ENCODE data around the gene NDUFS4.
"Not testable (repeated sequence)": the region's sequence is repeated elsewhere in the genome, so short reads cannot be mapped to it uniquely, and the experiment has no call there.

NDUFS4 gene

GRCh38 chr5:53560506-53561191 lies at the start of gene NDUFS4:
Gene NDUFS4, plus strand, starts transcription at chr5:53560639. Its CDS starts 24 bp downstream, at chr5:53560663.
- DNase-seq (ENCODE audit: low read depth in 2 of 2, low spot score in 1 of 2): peak; percentile 46 to 58

GRCh38 chr5:53512539-53512938 lies 47.9 kb upstream of the NDUFS4 start:
- DNase-seq (ENCODE audit: low read depth in 2 of 2, low spot score in 1 of 2): no peak

DNA sequence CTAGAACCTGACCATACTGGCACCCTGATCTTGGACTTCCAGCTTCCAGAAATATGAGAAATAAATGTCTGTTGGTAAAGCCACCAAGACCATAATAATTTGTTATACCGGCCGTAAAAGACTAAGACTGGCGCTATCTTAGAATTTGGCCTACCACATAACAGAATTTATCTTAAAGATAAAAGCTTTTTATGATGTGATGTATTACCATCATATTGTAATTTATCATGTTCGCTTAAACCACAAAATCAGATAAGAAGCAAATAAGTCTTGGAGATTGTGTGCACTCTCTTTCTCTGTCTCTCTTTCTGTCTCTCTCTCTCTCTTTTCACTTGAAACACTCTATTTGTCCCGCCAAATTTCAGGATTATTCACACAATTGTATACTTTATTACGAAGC lies 44.5 kb upstream of the NDUFS4 start:
- DNase-seq (ENCODE audit: low read depth in 2 of 2, low spot score in 1 of 2): no peak

DNA sequence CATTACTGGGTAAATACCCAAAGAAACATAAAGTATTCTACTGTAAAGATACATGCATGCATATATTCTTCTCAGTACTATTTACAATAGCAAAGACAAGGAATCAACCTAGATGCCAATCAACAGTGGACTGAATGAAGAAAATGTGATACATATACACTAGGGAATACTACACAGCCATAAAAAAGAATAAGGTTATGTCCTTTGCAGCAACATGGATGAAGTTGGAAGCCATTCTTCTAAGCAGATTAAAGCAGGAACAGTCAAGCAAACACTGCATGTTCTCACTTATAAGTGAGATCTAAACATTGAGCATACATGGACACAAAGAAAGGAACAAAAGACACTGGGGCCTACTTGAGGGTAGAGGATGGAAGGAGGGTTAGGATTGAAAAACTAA lies 39.6 kb upstream of the NDUFS4 start:
- DNase-seq (ENCODE audit: low read depth in 2 of 2, low spot score in 1 of 2): no peak

GRCh38 chr5:53537711-53538110 lies 22.7 kb upstream of the NDUFS4 start:
- no peak for DNase-seq (ENCODE audit: low read depth in 2 of 2, low spot score in 1 of 2)

DNA sequence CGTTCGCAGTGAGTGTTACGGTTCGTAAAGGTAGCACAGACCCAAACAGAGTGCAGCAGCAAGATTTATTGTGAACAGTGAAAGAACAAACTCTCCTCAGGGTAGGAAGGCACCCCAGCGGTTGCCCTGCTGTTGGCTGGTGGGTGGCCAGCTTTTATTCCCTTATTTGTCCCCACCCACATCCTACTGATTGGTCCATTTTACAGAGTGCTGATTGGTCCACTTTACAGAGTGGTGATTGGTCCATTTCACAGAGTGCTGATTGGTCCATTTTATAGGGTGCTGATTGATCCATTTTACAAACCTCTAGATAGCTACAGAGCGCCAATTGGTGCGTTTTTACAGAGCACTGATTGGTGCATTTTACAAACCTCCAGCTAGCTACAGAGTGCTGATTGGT lies 19.7 kb upstream of the NDUFS4 start:
- DNase-seq (ENCODE audit: low read depth in 2 of 2, low spot score in 1 of 2): not testable (repeated sequence)

GRCh38 chr5:53541859-53542258 lies 18.6 kb upstream of the NDUFS4 start:
- no peak for DNase-seq (ENCODE audit: low read depth in 2 of 2, low spot score in 1 of 2)

DNA sequence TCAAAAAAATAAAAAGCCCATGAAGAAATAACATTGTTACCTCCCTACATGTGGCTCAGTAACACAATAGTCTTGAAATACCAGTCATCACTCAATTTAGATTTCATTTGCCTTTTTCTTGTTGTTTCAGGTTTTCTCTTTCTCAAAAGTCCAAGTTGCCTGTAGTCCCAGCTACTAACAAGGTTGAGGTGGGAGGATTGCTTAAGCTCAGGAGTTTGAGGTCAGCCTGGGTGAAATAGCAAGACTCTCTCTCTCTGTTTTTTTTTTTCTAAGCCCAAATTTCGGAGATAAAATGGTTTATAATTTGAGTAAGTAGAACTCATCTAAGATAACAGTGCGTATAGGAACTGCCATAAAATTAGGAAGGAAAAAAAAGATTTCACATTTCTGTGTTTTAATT lies 17.5 kb upstream of the NDUFS4 start:
- DNase-seq (ENCODE audit: low read depth in 2 of 2, low spot score in 1 of 2): no peak

DNA sequence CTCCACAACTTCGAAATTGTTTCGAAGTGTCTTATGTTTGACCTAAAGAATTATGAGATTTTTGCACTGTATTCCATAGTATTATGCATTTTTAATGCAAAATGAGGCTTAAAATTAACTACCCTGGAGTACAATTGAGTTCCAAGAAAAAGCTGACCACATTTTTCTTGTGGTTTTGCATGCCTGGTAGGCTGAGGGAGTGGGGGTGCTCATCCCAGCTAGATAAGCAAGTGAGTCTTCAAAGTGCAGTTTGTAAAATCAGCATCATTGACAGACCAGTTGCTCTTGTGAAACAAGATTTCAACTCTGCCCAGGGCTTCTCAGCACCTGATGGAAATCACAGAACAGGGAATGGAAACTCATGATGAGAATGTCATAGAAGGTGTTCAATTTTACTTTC lies 17.0 kb upstream of the NDUFS4 start:
- DNase-seq (ENCODE audit: low read depth in 2 of 2, low spot score in 1 of 2): no peak

DNA sequence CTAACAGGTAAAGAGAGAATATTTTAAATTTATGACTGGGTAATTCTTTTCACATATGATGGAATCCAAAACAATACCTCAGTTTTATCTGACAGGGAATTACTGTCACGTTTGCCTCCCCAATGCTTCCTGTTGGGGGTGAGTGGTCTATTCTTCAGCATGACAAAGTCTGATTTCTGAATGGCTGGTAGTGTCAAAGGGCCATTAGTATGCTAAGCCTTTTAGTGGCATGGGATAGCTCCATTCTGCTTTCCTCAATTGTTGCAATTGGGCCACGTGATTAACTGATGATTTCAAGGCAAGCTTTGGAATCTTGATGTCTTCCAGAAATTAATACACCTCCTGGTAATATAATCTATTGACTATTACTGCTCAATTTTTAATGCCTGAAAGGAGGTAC lies 14.7 kb upstream of the NDUFS4 start:
- no peak for DNase-seq (ENCODE audit: low read depth in 2 of 2, low spot score in 1 of 2)

- DNase-seq (ENCODE audit: low read depth in 2 of 2, low spot score in 1 of 2): no peak
Measured at GRCh38 chr5:53547226-53547625, 13.2 kb upstream of the NDUFS4 start.

- not testable (repeated sequence) for DNase-seq (ENCODE audit: low read depth in 2 of 2, low spot score in 1 of 2)
Measured at GRCh38 chr5:53548501-53548900, 11.9 kb upstream of the NDUFS4 start.

DNA sequence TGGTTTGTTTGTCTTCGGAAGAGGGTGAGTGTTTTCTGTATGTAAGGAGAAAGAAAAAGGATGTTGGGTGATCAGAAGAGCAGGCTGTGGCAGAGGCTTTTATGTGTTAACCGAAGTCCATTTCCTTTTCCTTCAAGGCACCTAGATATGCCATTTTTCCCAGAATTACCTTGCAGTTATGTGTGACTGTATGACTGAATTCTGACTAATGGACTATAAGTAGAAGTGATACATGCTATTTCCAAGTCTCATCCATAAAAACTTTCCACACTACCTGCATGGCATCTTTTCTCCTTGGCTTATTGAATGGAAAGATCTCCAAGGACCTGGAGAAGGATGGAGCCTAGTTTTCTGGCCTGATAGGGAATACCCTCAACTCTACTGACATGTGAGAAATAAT lies 10.6 kb upstream of the NDUFS4 start:
- DNase-seq (ENCODE audit: low read depth in 2 of 2, low spot score in 1 of 2): no peak

- DNase-seq (ENCODE audit: low read depth in 2 of 2, low spot score in 1 of 2): no peak
Measured at GRCh38 chr5:53552561-53552960, 7.9 kb upstream of the NDUFS4 start.

- DNase-seq (ENCODE audit: low read depth in 2 of 2, low spot score in 1 of 2): no peak
Measured at GRCh38 chr5:53554444-53554843, 6.0 kb upstream of the NDUFS4 start.

- no peak for DNase-seq (ENCODE audit: low read depth in 2 of 2, low spot score in 1 of 2)
Measured at GRCh38 chr5:53555160-53555559, 5.3 kb upstream of the NDUFS4 start.

DNA sequence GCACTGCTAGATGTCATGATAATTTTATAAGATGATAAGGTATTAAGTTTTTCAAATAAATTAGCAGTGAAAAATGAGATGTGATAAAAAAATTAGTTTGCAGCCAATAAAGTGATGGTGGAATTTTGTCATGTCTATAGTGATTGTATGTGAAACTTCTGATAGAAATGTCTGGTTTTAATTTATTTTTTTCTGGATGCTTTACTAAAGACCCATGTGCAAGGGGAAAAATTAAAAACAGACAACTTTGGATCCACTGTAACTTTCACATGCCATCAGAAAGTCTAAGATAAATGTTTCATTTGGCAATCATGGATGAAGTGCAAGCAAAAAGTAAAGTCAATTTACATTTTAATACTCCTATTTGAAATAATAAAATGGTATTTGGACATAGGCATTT lies 4.4 kb upstream of the NDUFS4 start:
- no peak for DNase-seq (ENCODE audit: low read depth in 2 of 2, low spot score in 1 of 2)

- DNase-seq (ENCODE audit: low read depth in 2 of 2, low spot score in 1 of 2): no peak
Measured at GRCh38 chr5:53557386-53557785, 3.1 kb upstream of the NDUFS4 start.

DNA sequence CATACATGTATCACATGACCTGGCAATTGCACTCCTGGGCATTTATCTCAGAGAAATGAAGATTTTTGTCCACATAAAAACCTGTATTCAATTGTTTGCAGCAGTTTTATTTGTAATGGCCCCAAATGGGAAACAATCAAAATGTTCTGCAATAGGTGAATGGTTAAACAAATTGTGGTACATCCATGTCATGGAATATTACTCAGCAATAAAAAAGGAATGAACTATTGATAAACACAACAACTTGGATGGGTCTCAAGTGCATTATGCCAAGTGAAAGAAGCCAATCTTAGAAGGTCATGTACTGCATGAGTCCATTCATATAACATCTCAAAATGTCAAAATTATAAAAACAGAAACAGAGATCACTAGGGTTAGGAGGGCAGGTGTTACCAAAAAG lies 1.5 kb upstream of the NDUFS4 start:
- DNase-seq (ENCODE audit: low read depth in 2 of 2, low spot score in 1 of 2): no peak

DNA sequence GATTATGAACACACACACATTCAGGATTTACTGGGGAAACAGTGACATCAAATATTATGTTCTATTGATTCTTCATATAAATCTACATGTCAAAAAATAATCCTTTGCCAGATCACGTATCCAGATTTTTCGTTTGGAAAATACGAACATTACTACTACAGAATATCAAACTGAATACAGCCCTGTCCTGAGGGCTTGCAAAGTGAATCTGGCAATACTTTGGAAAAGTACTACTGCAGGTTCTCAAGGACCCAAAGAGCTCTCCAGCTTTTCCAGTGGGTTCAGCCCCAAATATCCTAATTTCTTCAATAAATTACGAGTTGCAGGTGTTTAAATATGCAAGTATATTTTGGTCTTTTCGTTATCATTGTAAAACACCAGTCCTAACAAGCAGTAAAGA lies 411 bp upstream of the NDUFS4 start:
- DNase-seq (ENCODE audit: low read depth in 2 of 2, low spot score in 1 of 2): no peak

DNA sequence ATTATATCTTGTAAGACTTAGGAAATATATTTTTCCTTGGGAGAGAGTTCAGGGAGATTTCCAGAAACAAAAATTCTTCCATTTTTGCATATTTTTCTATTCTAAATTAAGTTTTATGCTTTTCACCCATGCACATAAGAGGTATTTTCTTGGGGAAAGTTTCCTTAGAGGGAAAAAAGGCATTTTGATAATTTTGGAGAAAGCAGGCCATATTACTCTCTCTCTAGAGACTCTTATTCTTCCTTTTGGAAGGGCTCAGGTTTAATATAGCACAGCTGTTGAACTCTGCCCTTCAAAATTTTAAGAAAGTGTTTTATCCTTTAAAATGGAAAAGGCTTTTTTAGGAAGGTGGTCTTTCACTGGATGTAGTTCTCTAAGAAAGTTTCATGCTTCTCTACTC lies 8.0 kb downstream of the NDUFS4 start:
- DNase-seq (ENCODE audit: low read depth in 2 of 2, low spot score in 1 of 2): no peak

GRCh38 chr5:53568871-53569270 lies 8.4 kb downstream of the NDUFS4 start:
- DNase-seq (ENCODE audit: low read depth in 2 of 2, low spot score in 1 of 2): no peak

- no peak for DNase-seq (ENCODE audit: low read depth in 2 of 2, low spot score in 1 of 2)
Measured at GRCh38 chr5:53569453-53569852, 9.0 kb downstream of the NDUFS4 start.

- DNase-seq (ENCODE audit: low read depth in 2 of 2, low spot score in 1 of 2): no peak
Measured at GRCh38 chr5:53571403-53571802, 11.0 kb downstream of the NDUFS4 start.
